ENCODE measurements around the gene CSTPP1.
"Not testable (repeated sequence)": the region's sequence is repeated elsewhere in the genome, so short reads cannot be mapped to it uniquely, and the experiment has no call there.

Gene CSTPP1

DNA sequence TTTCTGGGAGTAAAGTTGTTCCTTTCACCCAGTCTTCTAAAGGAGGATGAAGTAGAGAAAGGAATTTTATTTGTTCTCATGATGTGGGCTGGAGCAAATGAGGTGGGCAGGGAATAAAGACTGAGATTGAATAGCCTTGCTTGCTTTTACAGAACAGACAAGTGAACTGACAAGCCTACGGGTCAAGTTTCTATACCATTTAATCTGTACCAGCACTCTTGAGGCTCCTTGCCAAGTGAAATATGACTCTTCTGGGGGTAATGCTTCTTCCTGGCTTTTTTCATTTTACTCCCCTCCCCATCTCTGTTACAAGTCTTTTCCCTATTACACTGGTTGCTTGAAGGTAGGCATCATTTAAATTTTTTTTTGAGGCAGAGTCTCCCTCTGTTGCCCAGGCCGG, 54.8 kb downstream of the CSTPP1 start:
- DNase-seq (ENCODE audit: low read depth) = no peak

DNA sequence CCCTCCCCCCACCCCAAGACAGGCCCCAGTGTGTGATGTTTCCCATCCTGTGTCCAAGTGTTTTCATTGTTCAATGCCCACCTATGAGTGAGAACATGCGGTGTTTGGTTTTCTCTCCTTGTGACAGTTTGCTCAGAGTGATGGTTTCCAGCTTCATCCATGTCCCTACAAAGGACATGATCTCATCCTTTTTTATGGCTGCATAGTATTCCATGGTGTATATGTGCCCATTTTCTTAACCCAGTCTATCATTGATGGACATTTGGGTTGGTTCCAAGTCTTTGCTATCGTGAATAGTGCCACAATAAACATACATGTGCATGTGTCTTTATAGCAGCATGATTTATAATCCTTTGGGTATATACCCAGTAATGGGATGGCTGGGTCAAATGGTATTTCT, 55.8 kb downstream of the CSTPP1 start:
- DNase-seq (ENCODE audit: low read depth) = not testable (repeated sequence)

DNA sequence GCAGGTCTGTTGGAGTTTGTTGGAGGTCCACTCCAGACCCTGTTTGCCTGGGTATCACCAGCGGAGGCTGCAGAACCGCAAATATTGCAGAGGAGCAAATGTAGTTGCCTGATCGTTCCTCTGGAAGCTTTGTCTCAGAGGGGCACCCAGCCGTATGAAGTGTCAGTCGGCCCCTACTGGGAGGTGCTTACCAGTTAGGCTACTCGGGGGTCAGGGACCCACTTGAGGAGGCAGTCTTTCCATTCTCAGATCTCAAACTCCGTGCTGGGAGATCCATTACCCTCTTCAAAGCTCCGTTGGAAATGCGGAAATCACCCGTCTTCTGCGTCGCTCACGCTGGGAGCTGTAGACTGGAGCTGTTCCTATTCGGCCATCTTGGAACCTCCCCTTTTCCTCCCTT, 61.2 kb downstream of the CSTPP1 start:
- DNase-seq (ENCODE audit: low read depth) = not testable (repeated sequence)

DNA sequence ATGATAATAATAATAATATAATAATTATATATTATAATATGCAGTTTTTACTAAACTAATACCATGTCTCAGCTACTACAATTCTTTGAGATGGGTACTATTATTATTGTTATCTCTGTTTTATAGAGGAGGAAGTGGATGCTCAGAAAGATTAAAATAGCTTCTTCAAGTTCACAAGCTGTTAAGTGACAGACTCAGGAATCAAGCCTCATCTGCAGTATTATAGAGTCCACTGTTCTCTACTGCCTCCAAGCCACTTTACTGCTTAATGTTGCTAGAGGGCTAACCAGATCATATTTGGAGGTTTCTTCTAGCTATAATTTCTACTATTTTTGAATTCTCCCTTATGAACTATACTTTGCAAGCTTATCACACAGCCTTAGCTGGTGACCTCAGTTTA, 62.7 kb downstream of the CSTPP1 start:
- DNase-seq (ENCODE audit: low read depth) = no peak

DNA sequence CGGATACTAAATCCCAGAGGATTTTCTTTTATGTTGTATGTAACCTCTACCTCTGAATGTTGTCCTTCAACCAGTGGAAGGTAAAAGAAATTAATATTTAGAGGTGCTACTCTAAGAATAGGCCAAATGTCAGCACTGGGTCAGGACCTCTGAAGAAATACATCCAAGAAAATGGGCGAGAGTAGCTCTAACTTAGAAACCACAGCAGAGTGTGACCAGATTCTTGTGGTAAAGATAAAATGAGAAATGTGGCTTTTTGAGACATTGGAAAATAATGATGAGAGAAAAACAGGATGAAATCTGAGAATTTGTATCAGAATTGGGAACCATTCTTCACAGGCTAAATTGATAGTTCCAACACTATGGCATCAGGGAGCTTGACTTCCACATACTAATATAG, 63.5 kb downstream of the CSTPP1 start:
- no peak for DNase-seq (ENCODE audit: low read depth)

DNA sequence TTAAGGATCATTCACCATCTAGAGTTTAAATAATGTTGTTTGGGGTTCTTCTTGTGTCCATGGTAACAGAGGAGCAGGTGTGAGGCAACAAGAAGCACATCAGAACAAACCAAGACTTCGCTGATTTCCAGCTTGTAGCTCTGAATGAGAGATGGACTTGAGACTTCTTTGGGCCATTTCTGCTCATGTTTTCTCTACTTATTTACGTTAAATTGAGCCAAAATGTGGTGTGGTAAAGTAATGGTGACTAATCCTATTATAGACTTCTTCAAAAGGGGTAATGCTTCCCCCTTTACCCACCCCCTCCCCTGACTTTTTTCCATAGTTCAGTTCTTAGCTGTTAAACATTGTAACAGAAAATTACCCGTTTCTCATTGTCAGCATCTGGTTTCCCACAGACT, 65.2 kb downstream of the CSTPP1 start:
- peak; percentile 37 for DNase-seq (ENCODE audit: low read depth)

DNA sequence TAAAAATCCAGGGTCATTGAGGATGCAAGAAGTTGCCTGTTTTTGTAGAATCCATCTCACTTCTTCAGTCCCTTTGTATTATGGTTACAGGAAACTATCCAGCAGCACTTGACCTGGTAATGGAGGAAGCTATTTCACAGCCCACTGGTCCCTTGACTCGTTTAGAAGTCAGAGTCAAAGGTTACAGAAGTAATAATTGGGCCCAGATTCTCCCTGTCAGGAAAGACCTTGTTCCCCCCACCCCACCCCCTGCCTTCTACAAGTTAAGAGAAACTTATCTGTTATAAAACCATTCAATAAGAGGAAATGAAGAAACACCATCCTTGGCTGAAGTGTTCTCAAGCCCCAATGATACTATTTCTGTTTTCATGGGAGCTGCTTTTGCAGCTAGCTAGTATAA, 65.8 kb downstream of the CSTPP1 start:
- no peak for DNase-seq (ENCODE audit: low read depth)

DNA sequence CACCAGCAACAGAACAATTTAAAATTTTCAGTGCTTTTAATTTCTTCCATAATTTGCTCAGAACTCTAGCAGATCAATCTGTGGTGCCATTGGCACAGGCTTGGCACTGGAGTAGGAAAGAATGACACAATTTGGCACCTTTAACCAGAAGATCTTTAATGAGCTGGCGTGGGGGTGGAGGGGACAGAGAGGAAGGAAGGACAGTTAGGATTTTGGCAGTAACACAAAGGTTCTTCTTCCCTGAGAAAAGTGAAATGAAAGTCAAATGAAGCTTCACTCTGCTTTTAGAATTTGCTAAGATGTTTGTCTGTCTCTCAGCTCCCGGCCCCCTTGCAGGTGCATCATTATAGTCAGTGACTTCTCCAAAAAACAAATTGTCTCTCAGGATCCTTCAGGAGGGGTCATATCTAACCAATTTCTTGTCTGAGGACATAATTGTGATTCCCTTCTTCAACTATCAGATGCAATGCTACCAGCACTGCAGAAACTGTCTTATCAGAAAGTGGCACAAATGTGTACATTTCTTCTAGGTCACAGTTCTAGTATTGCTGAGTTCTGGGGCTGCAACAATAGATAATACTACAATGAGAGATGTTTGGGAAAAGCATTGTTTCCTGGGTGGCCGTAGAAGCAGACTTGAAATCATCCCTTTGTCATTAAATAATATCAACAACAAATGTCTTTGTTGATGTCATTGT, 66.8 kb downstream of the CSTPP1 start:
- DNase-seq (ENCODE audit: low read depth) = peak; percentile 23

DNA sequence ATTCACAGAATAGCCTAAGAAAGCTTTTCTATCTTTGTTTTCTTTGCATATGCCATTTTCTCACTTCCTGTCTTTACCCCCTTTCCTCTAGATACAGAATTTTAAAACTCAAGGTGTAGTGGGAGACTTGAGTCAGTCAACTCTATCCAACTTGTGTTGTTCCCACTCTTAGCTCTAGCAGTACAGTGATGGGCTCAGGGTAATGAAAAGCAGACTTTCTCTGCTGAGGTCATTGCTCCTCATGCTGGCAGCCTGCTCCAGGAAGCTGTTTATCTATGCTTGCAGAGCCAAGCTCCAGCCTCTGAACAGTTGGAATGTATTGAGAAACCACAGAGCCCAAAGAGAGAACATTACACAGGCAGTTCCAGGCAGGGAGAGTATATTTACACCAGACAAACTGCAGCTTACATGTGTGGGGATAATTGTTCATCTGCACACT, 68.1 kb downstream of the CSTPP1 start:
- peak; percentile 98 for DNase-seq (ENCODE audit: low read depth)

DNA sequence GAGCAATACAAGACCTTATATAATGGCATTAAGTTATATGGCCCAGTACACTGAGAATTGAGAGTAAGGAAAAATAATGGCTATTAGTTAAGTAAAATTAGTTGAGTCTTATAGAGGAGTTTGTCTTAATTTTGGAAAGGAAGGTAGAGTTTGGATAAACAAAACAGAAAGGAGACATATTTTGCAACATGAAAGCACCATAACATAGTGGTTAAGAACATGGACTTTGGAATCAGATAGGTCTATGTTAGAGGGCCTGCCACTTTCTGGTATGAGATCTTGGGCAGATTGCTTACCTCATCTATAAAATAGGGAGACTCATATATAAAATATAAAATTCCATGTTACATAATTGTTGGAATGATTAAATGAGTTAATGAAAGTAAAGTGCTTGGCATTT, 68.9 kb downstream of the CSTPP1 start:
- DNase-seq (ENCODE audit: low read depth) = no peak

DNA sequence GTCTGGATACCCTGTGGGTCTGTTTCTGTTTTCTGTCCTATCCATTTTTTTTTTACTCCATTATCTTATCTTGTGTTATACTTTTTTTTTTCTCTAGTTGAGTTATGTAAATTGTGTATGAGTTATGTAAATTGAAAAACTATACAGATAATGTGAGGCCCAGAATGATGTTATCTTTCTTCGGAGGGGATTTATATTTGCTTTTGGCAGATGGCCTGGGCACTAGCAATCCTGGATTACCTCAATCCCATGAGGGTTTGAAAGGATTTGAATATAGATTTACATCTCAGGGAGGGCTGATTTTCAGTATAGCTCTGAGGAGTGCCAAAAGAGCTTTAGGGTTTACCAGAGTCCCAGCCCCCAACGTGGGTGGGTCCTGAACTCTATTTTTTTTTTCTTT, 71.0 kb downstream of the CSTPP1 start:
- DNase-seq (ENCODE audit: low read depth) = no peak

DNA sequence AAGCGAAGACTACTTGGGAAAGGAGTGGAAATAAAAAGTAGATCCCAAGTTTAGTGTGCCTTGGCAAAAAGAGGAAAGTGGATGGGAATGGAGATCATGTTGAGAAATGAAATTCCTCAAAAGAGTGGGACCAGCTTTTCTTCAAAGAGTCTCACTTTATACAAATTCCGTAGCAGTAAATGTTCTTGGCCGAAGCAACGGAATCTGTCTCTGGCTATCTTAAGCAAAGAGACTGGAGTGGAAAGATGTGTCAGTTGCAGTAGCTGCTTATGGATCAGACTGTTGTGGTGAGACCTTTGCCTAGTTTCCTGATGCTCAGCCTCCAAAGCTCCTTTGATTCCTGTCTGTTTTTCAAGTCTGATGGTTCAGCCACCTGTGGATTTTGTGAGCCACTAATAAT, 73.6 kb downstream of the CSTPP1 start:
- DNase-seq (ENCODE audit: low read depth) = peak; percentile 25

DNA sequence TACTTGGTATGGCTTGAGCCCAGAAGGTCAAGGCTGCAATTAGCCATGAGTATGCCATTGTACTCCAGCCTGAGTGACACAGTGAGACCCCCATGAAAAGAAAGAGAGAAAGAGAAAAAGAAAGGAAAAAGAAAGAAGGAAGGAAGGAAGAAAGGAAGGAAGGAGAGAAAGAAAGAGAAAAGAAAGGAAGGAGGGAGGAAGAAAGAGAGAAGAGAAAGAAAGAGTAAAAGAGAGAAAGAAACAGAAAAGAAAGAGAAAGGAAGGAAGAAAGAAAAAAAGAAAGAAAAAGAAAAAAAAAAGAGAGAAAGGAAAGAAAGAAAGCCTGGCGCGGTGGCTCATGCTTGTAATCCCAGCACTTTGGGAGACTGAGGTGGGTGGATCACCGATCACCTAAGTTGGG, 77.5 kb downstream of the CSTPP1 start:
- no peak for DNase-seq (ENCODE audit: low read depth)

DNA sequence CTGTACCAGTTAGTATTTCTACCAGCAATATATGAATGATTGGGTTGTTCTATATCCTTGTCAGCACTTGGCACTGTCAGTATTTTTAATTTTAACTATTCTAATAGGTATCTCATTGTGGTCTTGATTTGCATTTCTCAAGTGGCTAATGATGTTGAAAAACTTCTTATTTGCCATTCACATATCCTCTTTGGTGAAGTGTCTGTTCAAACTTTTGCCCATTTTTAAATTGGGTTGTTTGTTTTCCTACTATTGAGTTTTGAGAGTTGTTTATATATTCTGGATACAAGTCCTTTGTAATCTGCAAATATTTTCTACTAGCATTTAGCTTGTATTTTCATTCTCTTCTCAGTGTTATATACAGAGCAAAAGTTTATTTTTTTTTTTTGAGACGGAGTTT, 82.1 kb downstream of the CSTPP1 start:
- DNase-seq (ENCODE audit: low read depth) = no peak

DNA sequence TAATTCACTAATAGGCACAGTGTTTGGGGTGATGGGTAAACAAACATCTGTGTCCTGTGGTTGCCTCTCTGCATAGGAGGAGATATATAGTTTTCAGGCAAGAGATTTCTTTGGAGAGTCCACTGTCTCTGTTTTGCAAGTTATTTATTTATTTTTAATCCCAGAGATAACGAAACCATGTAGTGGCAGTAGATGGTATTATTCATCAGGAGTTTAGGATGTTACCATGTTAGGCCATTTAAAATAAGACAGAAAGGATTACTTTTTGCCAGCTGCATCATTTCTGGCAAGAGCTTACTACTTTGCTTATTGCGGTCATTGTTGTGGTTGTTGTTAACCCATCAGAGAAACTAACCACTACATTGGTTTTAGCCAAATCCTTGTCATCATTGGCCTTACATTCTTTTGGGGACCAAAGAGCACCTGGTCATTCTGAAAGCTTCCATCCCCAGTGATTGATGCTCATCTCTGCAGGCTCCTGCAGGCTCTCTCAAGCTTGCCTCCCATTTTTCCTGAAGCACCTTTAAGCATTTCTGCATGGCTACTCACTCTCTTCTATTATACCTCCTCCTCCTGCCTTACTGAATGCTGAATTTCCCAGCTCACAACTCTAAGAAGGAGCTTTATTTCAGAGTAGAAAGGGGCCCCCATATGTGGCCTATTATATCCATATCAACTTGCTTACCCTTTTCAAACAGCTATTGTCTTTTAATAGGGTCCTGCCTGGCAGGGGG, 84.4 kb downstream of the CSTPP1 start:
- peak; percentile 20 for DNase-seq (ENCODE audit: low read depth)

DNA sequence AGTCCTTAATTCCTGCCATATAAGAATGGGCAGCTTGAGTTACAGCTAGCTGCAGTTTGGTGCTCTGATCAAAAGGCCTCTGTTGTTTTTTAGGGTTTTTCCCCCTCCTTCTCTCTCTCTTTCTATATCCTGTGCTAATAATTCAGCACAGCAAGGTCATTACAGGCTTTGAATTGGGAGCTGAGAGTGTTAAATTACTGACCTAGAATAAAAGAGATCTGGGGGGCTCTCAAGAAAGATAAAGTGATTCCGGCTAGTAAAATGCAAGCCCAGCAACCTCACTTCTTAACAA, 84.9 kb downstream of the CSTPP1 start:
- no peak for DNase-seq (ENCODE audit: low read depth)

DNA sequence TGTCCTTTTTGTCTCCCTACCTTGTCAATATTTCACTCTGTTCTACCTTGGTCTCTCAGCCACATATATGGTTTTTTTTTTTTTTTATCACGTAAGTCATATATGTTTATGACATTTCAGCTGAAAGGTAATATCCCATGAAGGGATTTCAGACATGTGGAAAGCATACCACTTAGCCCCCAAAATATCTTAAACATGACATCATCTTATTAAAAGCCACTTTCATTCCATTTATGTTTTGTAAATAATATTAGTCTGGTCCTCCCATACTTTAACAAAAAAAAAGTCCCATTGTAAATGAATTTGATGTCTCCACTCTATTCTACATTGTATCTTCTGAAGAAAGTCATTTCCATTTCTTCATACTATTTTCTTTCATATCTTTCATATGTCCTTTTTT, 85.4 kb downstream of the CSTPP1 start:
- no peak for DNase-seq (ENCODE audit: low read depth)

DNA sequence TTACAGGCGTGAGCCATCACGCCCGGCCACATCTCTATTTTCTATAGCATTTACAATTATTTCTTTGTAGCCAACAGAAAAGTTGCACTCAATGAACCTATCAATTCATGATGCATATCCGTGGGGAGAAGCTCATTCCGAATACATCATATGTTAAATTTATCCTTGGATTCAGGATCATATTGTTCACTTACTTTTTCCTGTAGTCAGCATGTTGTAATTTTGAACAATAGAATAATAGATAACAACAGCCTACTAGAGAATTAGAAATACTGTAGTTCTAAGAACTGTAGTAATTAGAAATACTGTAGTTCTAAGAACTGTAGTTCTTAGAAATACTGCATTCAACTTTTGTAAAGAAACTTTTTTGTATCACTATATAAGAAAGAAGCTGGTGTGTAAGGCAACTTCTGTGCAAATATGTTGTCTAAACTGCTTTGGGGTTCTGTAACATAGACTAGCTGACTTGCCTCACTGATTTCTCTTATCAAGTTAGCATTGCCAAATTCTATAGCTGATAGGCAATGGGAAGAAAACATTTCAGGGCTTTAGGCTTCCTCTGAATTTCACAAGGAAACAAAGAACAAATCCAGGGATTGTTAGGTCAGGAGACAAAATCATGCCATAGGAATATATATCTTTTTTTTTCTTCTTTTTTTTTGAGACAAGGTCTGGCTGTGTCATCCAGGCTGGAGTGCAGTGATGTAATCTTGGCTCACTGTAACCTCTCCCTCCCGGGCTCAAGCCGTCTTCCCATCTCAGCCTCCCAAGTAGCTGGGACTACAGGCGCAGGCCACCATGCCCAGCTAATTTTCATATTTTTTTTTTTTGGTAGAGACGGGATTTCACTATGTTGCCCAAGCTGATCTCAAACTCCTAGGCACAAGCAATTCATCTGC, 91.9 kb downstream of the CSTPP1 start:
- DNase-seq (ENCODE audit: low read depth) = no peak

DNA sequence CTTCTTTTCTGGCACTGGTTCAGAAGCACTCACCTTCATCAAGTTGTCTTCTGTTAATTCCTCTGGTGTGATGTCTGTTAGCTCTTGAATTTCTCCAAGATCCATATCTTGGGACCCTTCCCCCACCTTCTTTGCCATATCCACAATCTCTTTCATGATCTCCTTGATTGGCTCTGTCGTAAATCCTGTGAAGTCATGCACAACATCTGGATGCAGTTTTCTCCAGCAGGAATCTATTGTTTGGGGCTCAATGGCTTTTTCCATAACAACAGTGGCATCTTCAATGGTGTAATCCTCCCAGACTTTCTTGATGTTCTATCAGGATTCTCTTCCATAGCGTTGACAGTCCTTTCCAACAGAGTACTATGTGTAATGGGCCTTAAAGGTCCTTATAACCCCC, 96.9 kb downstream of the CSTPP1 start:
- DNase-seq (ENCODE audit: low read depth) = peak; percentile 22

DNA sequence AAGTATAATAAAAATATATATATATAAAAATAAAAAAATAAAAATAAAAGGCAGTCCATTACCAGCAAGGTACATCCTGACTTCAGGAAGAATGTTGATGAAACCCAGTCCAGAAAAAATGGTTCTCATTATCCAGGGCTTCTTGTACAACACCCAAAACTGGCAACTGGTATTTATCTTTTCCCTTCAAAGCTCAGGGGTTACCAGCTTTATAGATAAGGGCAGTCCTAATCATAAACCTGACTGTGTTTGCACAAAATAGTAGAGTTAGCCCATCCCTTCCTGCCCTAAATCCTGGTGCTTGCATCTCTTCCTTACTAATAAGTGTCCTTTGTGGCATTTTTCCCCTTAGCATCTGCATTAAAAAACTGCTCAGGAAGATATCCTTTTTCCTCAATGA, 97.5 kb downstream of the CSTPP1 start:
- DNase-seq (ENCODE audit: low read depth) = no peak

DNA sequence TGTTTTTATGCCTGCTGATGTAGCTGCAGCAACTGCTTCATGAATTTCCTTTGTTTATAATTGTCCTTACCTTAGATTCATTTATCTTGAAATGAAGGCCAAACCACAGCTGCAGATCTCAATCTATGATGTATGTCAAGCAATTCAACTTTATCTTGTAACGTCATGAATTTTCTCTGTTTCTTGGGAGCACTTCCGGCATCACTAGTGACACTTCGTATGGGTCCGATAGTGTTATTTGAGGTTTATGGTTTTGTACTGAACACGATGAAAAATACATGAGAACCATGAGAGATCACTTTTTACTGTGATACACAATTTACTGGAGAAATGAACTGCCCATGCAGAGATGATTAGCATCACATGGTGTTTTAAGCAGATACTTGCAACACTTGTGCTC, 98.5 kb downstream of the CSTPP1 start:
- DNase-seq (ENCODE audit: low read depth) = no peak

DNA sequence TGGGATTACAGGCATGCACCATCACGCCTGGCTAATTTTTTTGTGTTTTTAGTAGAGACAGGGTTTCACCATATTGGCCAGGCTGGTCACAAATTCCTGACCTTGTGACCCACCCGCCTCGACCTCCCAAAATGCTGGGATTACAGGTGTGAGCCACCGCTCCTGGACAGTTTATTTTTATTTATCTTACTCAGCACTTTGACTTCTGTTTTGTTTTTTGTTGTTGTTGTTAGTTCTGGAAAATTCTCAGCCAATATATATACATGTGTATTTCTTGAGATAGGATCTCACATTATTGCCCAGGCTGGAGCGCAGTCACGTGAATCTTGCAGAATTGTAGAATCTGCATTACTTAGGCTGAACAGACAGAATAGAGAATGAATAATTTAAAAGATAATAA, 107.6 kb downstream of the CSTPP1 start:
- DNase-seq (ENCODE audit: low read depth) = no peak

DNA sequence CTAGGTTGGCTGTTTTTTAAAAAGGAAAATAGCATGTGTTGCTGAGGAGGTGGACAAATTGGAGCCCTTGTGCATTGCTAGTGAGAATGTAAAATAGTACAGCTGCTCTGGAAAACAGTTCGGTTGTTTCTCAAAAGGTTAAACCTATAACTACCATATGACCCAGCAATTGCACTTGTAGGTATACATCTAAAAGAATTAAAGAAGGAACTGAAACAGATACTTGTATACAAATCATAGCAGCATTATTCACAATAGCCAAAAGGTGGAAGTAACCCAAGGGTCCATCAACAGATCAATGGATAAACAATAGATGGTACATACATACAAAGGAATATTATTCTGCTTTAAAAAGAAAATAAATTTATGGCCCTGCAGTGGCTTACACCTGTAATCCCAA, 111.4 kb downstream of the CSTPP1 start:
- DNase-seq (ENCODE audit: low read depth) = no peak

Data from EH (cell line).